ENCODE data around the gene LIN54. TPM values are rescaled to one million over a fixed set of nuclear protein-coding genes. Genes with fewer than 3 reads are reported as not detected.

LIN54 gene
- total RNA-seq, 1 donor from 2014 or later: 11.1 TPM

DNA sequence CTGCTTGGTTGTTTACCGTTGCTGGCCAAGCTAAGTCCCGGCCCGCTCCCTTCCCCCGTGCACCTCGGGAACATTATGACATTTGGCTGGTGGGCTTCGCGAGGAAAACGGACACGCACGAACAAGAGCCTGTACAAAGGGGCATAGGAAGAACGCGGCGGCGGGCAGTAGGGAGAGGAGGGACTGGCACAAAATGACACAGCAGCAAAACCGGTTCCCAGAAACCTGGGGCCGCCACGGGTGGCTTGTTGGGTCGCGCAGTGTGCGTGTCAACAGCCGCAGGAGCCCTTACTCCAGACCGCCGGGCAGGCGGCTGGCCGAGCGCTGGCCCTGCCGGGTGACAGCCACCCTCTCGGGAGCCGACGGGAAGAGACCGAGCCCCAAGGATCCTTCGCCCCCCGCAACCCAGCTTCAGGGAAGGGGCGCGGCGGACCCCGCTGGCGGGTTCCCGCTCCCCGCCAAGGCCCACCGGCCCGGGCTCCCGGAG is 1.6 kb upstream of the LIN54 start:
- Histone ChIP-seq H3K36me3 (ENCODE audit: insufficient read depth, low read length) (no peaks in the 10 kb centered on the region), H3K79me2 (ENCODE audit: insufficient read depth, low read length) (peaks cover 40% of the 10 kb centered on the region), H2AFZ (ENCODE audit: low read depth, low read length) (peak overlapping the region; percentile 61), H3K4me3 (ENCODE audit: insufficient read depth, low read depth, low read length) (peak overlapping the region; percentile 90), H3K4me1 (ENCODE audit: insufficient read depth, low read length) (peaks cover 12% of the 10 kb centered on the region), H3K4me2 (ENCODE audit: low read length) (peak overlapping the region; percentile 95), H3K27ac (ENCODE audit: low read depth, low read length) (peak overlapping the region; percentile 76), H3K27me3 (ENCODE audit: insufficient read depth, low read length) (no peaks in the 10 kb centered on the region), H3K9ac (ENCODE audit: low read length) (peak overlapping the region; percentile 88), H4K20me1 (ENCODE audit: insufficient read depth, low read length) (no peaks in the 10 kb centered on the region), H3K9me3 (ENCODE audit: insufficient read depth, low read depth, low read length) (no peaks in the 10 kb centered on the region)
- FAIRE-seq (no peak), DNase-seq (ENCODE audit: low read depth) (no peak)
- peak overlapping the region; percentile 93 for H3K4me3 Mint-ChIP-seq (ENCODE audit: unreplicated experiment)
- H3K9me3 Mint-ChIP-seq (ENCODE audit: unreplicated experiment): no peaks in the 10 kb centered on the region
- TF ChIP-seq, protein P1, sequence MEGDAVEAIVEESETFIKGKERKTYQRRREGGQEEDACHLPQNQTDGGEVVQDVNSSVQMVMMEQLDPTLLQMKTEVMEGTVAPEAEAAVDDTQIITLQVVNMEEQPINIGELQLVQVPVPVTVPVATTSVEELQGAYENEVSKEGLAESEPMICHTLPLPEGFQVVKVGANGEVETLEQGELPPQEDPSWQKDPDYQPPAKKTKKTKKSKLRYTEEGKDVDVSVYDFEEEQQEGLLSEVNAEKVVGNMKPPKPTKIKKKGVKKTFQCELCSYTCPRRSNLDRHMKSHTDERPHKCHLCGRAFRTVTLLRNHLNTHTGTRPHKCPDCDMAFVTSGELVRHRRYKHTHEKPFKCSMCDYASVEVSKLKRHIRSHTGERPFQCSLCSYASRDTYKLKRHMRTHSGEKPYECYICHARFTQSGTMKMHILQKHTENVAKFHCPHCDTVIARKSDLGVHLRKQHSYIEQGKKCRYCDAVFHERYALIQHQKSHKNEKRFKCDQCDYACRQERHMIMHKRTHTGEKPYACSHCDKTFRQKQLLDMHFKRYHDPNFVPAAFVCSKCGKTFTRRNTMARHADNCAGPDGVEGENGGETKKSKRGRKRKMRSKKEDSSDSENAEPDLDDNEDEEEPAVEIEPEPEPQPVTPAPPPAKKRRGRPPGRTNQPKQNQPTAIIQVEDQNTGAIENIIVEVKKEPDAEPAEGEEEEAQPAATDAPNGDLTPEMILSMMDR (IDR thresholded peaks at IDR 0.05; ENCODE audit: insufficient read depth, low read depth, low read length): no peak
- no peak for TF ChIP-seq EZH2 (IDR thresholded peaks at IDR 0.05; ENCODE audit: insufficient read depth, low read length)
- no peaks in the 10 kb centered on the region for H3K36me3 Mint-ChIP-seq (ENCODE audit: low read depth, unreplicated experiment)
- H3K4me1 Mint-ChIP-seq (ENCODE audit: low read depth, unreplicated experiment): peaks cover 15% of the 10 kb centered on the region
- no peaks in the 10 kb centered on the region for H3K27me3 Mint-ChIP-seq (ENCODE audit: low read depth, unreplicated experiment)
- H3K27ac Mint-ChIP-seq (ENCODE audit: unreplicated experiment): peak overlapping the region; percentile 64

DNA sequence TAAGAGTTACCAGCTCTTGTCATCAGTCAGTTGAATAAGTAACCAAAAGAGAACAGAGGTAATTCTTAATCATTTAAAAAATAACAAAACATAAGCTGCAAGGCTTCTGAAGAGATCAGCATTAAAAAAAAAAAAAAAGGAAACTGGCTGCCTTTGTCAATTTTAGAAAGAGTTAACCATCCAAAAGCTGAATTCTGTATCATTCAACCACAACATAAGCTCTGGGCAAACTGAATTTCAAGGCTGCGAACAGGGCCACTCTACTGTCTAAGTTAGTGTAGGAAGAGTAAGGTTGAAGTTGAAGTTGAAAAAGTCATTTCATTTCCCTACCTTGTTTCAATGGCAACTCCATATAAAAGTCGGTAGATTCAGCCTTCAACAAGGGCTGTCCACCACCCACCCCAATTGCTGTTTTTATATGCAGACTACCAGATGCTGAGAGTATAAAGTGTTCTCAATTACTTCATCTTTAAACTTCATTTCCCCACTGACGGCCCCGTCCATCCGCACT is 1.1 kb upstream of the LIN54 start:
- peak overlapping the region; percentile 93 for H3K4me3 Mint-ChIP-seq (ENCODE audit: unreplicated experiment)
- no peaks in the 10 kb centered on the region for H3K27me3 ChIP-seq (ENCODE audit: insufficient read depth, low read length)
- H3K4me2 ChIP-seq (ENCODE audit: low read length): peak overlapping the region; percentile 95
- peaks cover 12% of the 10 kb centered on the region for H3K4me1 ChIP-seq (ENCODE audit: insufficient read depth, low read length)
- no peak for FAIRE-seq
- no peaks in the 10 kb centered on the region for H3K27me3 Mint-ChIP-seq (ENCODE audit: low read depth, unreplicated experiment)
- H3K9me3 Mint-ChIP-seq (ENCODE audit: unreplicated experiment): no peaks in the 10 kb centered on the region
- peaks cover 15% of the 10 kb centered on the region for H3K4me1 Mint-ChIP-seq (ENCODE audit: low read depth, unreplicated experiment)
- peak overlapping the region; percentile 88 for H3K9ac ChIP-seq (ENCODE audit: low read length)
- no peak for TF ChIP-seq EZH2 (IDR thresholded peaks at IDR 0.05; ENCODE audit: insufficient read depth, low read length)
- H3K79me2 ChIP-seq (ENCODE audit: insufficient read depth, low read length): peaks cover 44% of the 10 kb centered on the region
- no peaks in the 10 kb centered on the region for H4K20me1 ChIP-seq (ENCODE audit: insufficient read depth, low read length)
- no peak for DNase-seq (ENCODE audit: low read depth)
- H2AFZ ChIP-seq (ENCODE audit: low read depth, low read length): peak overlapping the region; percentile 61
- H3K4me3 ChIP-seq (ENCODE audit: insufficient read depth, low read depth, low read length): peak overlapping the region; percentile 90
- no peaks in the 10 kb centered on the region for H3K36me3 Mint-ChIP-seq (ENCODE audit: low read depth, unreplicated experiment)
- no peaks in the 10 kb centered on the region for H3K36me3 ChIP-seq (ENCODE audit: insufficient read depth, low read length)
- peak overlapping the region; percentile 76 for H3K27ac ChIP-seq (ENCODE audit: low read depth, low read length)
- H3K9me3 ChIP-seq (ENCODE audit: insufficient read depth, low read depth, low read length): no peaks in the 10 kb centered on the region
- peak overlapping the region; percentile 64 for H3K27ac Mint-ChIP-seq (ENCODE audit: unreplicated experiment)

DNA sequence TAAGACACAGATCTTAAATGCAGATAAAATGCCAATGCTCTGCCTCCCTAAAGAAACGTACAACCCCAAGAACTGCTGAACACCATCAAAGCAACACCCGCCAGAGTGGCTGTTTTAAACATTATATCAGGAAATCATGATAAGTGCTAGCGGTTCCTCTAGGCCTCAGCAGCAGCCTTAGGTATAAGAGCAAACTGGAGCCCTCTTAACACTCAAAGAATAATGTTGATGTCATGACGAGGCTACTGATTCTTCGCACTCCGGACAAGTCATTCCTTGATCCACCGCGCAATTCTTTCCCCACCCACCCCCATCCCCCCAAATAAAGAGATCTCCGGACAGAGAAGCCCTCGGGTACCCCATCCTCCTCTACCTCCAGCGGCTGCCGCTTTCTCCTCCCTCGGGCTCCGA is 507 bp downstream of the LIN54 start:
- no peak for FAIRE-seq
- peak overlapping the region; percentile 97 for H3K9ac ChIP-seq (ENCODE audit: low read length)
- peak overlapping the region; percentile 95 for H3K4me2 ChIP-seq (ENCODE audit: low read length)
- no peaks in the 10 kb centered on the region for H3K27me3 Mint-ChIP-seq (ENCODE audit: low read depth, unreplicated experiment)
- no peaks in the 10 kb centered on the region for H3K36me3 Mint-ChIP-seq (ENCODE audit: low read depth, unreplicated experiment)
- H3K27ac ChIP-seq (ENCODE audit: low read depth, low read length): peak overlapping the region; percentile 93
- peak; percentile 53 for DNase-seq (ENCODE audit: low read depth)
- H3K27me3 ChIP-seq (ENCODE audit: insufficient read depth, low read length): no peaks in the 10 kb centered on the region
- no peak for TF ChIP-seq EZH2 (IDR thresholded peaks at IDR 0.05; ENCODE audit: insufficient read depth, low read length)
- TF ChIP-seq, protein P1 (IDR thresholded peaks at IDR 0.05; ENCODE audit: insufficient read depth, low read depth, low read length): no peak
- peak overlapping the region; percentile 90 for H3K4me3 ChIP-seq (ENCODE audit: insufficient read depth, low read depth, low read length)
- H3K36me3 ChIP-seq (ENCODE audit: insufficient read depth, low read length): no peaks in the 10 kb centered on the region
- peak overlapping the region; percentile 82 for H2AFZ ChIP-seq (ENCODE audit: low read depth, low read length)
- peaks cover 15% of the 10 kb centered on the region for H3K4me1 Mint-ChIP-seq (ENCODE audit: low read depth, unreplicated experiment)
- peaks cover 12% of the 10 kb centered on the region for H3K4me1 ChIP-seq (ENCODE audit: insufficient read depth, low read length)
- H3K9me3 Mint-ChIP-seq (ENCODE audit: unreplicated experiment): no peaks in the 10 kb centered on the region
- H3K79me2 ChIP-seq (ENCODE audit: insufficient read depth, low read length): peaks cover 60% of the 10 kb centered on the region
- H4K20me1 ChIP-seq (ENCODE audit: insufficient read depth, low read length): peaks cover 3% of the 10 kb centered on the region
- peak overlapping the region; percentile 93 for H3K27ac Mint-ChIP-seq (ENCODE audit: unreplicated experiment)
- peak overlapping the region; percentile 93 for H3K4me3 Mint-ChIP-seq (ENCODE audit: unreplicated experiment)
- H3K9me3 ChIP-seq (ENCODE audit: insufficient read depth, low read depth, low read length): no peaks in the 10 kb centered on the region

Data from astrocyte (in vitro differentiated cells and primary cell).